Measurements from ENCODE around the gene CD52. TPM values are rescaled to one million over a fixed set of nuclear protein-coding genes. Genes with fewer than 3 reads are reported as not detected.

The CD52 gene
- total RNA-seq, 1 donor from 2014 or later, result 2.8 TPM

DNA sequence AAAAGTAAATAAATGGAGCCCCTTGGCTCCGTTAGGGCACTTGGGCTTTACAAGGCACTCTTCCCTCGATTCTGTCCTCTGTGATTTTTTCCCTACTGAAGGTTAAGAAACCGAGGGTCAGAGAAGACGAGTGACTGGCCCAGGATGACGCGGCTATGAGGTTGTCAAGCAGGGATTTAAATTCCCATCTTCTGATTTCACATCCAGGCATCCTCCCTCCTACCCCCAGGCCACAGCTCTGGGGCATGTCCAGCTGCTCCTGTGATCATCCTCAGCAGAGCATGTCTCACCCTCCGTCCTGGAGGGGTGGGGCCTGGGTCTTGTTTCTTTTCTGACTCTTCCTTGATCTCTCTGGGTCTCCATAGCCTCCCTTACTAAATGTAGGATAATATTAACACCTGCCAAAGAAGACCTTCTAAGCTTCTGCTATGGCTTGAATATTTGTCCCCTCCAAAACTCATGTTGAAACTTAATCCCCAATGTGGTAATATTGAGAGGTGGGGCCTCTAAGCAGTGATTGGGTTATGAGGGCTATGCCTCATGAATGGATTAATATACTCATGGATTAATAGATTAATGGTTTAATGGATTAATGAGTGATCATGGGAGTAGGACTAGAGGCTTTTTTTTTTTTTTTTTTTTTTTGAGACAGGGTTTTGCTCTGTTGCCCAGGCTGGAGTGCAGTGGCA lies 31.6 kb downstream of the CD52 start:
- TF ChIP-seq CTCF (IDR thresholded peaks at IDR 0.05; ENCODE audit: partially characterized antibody, unreplicated experiment), result no peak
- peaks cover 3% of the 10 kb centered on the region for H3K27me3 Mint-ChIP-seq (ENCODE audit: unreplicated experiment)
- H3K27ac Mint-ChIP-seq (ENCODE audit: unreplicated experiment), result no peak overlapping the region
- H3K36me3 Mint-ChIP-seq (ENCODE audit: unreplicated experiment), result no peaks in the 10 kb centered on the region
- no peak overlapping the region for H3K4me3 Mint-ChIP-seq (ENCODE audit: unreplicated experiment)
- no peaks in the 10 kb centered on the region for H3K4me1 Mint-ChIP-seq (ENCODE audit: low read depth, unreplicated experiment)
- DNase-seq, result no peak
- H3K9me3 Mint-ChIP-seq (ENCODE audit: unreplicated experiment), result peaks cover 3% of the 10 kb centered on the region

DNA sequence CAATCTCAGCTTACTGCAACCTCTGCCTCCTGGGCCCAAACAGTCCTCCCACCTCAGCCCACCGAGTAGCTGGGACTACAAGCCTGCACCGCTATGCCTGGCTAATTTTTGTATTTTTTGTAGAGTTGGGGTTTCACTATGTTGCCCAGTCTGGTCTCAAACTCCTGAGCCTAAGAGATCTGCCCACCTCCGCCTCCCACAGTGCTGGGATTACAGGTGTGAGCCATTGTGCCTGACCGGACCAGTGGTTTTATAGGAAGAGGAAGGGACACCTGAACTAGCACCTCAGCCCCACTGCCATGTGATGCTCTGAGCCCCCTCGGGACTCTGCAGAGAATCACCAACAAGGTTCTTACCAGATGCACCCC lies 32.1 kb downstream of the CD52 start:
- TF ChIP-seq CTCF (IDR thresholded peaks at IDR 0.05; ENCODE audit: partially characterized antibody, unreplicated experiment), result no peak
- Mint-ChIP-seq H3K27me3 (ENCODE audit: unreplicated experiment) (peaks cover 3% of the 10 kb centered on the region), H3K4me3 (ENCODE audit: unreplicated experiment) (no peak overlapping the region), H3K9me3 (ENCODE audit: unreplicated experiment) (peaks cover 3% of the 10 kb centered on the region), H3K36me3 (ENCODE audit: unreplicated experiment) (no peaks in the 10 kb centered on the region), H3K4me1 (ENCODE audit: low read depth, unreplicated experiment) (no peaks in the 10 kb centered on the region), H3K27ac (ENCODE audit: unreplicated experiment) (no peak overlapping the region)
- DNase-seq, result no peak

DNA sequence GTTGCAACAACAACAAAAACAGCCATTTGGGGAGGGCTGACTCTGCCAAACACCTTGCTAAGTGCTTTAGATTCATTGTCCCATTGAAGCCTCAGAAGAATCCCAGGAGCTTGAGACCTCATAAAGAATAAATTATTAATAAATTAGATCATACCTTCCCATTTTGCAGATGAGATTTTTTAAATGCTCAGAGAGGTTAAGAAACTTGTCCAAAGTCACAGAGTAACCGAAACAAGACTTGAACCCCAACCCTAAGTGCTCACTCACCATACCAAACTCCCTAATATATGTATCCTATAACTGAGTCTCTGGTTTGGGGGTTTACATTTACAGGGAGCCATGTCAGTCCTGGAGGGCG lies 32.6 kb downstream of the CD52 start:
- no peak for DNase-seq

DNA sequence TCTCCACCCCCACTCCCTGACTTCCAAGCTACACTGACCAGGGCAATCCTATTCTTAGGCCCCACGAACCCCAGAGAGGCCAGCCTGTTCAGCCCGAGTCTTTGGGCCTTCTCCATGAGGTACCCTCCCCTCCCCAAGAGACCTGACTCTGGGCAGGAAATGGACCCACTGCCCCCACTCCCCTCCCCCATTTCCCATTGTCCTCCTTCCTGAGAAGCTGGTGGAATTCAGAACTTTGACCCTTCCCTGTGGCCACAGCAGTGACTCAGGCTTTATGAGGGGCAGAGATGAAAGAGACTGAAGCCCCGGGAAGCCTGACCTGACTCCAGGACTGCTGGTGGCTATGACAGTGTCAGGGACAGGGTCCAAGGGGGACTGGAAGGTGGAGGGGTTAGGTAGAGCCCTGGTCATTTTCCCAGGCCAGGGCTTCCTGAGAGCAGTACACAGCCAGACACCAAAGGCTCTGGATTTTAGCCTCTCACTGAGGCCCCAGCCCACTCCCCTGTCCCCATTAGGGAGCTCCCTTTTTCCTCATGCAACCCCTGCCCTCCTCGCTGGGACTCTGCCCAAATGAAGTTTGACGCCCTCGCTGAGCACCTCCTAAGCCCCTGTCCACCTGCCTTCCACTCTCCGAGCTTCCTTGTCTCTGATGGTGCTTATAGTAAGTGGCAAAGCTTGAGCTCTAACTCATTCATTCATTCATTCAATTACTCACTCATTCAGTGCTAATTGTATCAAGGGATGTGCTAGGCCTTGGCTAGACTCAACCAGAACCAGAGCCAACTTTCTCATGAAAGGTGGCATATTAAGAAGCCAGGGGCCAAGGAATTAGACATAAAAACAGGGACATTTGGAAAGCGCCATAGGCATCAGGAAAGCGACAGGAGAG lies 33.2 kb downstream of the CD52 start:
- Mint-ChIP-seq H3K9me3 (ENCODE audit: unreplicated experiment) (peaks cover 3% of the 10 kb centered on the region), H3K27ac (ENCODE audit: unreplicated experiment) (no peak overlapping the region), H3K4me3 (ENCODE audit: unreplicated experiment) (no peak overlapping the region), H3K27me3 (ENCODE audit: unreplicated experiment) (peaks cover 3% of the 10 kb centered on the region), H3K36me3 (ENCODE audit: unreplicated experiment) (no peaks in the 10 kb centered on the region), H3K4me1 (ENCODE audit: low read depth, unreplicated experiment) (peaks cover 5% of the 10 kb centered on the region)
- TF ChIP-seq CTCF (IDR thresholded peaks at IDR 0.05; ENCODE audit: partially characterized antibody, unreplicated experiment), result no peak
- no peak for DNase-seq

More for the DNA sequence above, 32.6 kb downstream of the CD52 start:
- Mint-ChIP-seq H3K36me3 (ENCODE audit: unreplicated experiment) (no peaks in the 10 kb centered on the region), H3K4me1 (ENCODE audit: low read depth, unreplicated experiment) (no peaks in the 10 kb centered on the region), H3K27ac (ENCODE audit: unreplicated experiment) (no peak overlapping the region), H3K4me3 (ENCODE audit: unreplicated experiment) (no peak overlapping the region), H3K9me3 (ENCODE audit: unreplicated experiment) (peaks cover 3% of the 10 kb centered on the region), H3K27me3 (ENCODE audit: unreplicated experiment) (peaks cover 3% of the 10 kb centered on the region)
- no peak for TF ChIP-seq CTCF (IDR thresholded peaks at IDR 0.05; ENCODE audit: partially characterized antibody, unreplicated experiment)

Data from glutamatergic neuron (in vitro differentiated cells).